NT2/D1 (cell line): ENCODE results near the gene XYLT1.

Experiments used
- DNase-seq: peaks from one replicate; pipeline ENCODE4 v3.0.0-alpha.2; 2011; ENCODE audit warnings: low read depth, low spot score
- H3K27me3 ChIP-seq: 2 replicates; pipeline ENCODE4 v1.6.0; 2011; ENCODE audit warnings: mild to moderate bottlenecking; ENCODE audit not compliant: insufficient read length, insufficient read depth
- H3K36me3 ChIP-seq: 2 replicates; pipeline ENCODE4 v1.6.1; 2011; ENCODE audit warnings: mild to moderate bottlenecking, low read length, mixed read lengths; ENCODE audit not compliant: insufficient read depth, insufficient read length
- H3K4me1 ChIP-seq: 2 replicates; pipeline ENCODE4 v1.5.1; 2011; ENCODE audit not compliant: insufficient read depth, insufficient read length
- H3K4me3 ChIP-seq: 2 replicates; pipeline ENCODE4 v1.5.1; 2011; ENCODE audit warnings: low read depth; ENCODE audit not compliant: insufficient read length
- H3K9ac ChIP-seq: 2 replicates; pipeline ENCODE4 v1.6.0; 2011; ENCODE audit warnings: low read depth; ENCODE audit not compliant: insufficient read length
- H3K9me3 ChIP-seq: 2 replicates; pipeline ENCODE4 v1.5.1; 2011; ENCODE audit warnings: mild to moderate bottlenecking, low read length; ENCODE audit not compliant: insufficient read depth
- SUZ12 ChIP-seq: IDR thresholded peaks from 2 replicates; pipeline ENCODE4 v1.6.1; 2011; ENCODE audit not compliant: insufficient read length, insufficient read depth; ENCODE audit errors: extremely low read depth
- YY1 ChIP-seq: IDR thresholded peaks from 2 replicates; pipeline ENCODE4 v1.6.1; 2011; ENCODE audit not compliant: insufficient read length, insufficient read depth
- ZNF274 ChIP-seq: IDR thresholded peaks from 2 replicates; pipeline ENCODE4 v1.6.1; 2011; ENCODE audit warnings: mild to moderate bottlenecking, low read depth, low read length

XYLT1 gene

GRCh38 chr16:17098685-17099084, 372.1 kb downstream of the XYLT1 start:
- no peak for DNase-seq
- TF ChIP-seq YY1: no peak
- no peak for TF ChIP-seq ZNF274
- no peak for TF ChIP-seq SUZ12
- H3K9me3 ChIP-seq: peaks cover 17% of the 10 kb centered on the region; the same call in 1 of the 2 replicates
- H3K27me3 ChIP-seq: no peaks in the 10 kb centered on the region
- H3K36me3 ChIP-seq: no peaks in the 10 kb centered on the region
- H3K4me3 ChIP-seq: no peak overlapping the region
- H3K4me1 ChIP-seq: no peaks in the 10 kb centered on the region
- H3K9ac ChIP-seq: no peak overlapping the region

- TF ChIP-seq YY1 (no peak), ZNF274 (no peak), SUZ12 (no peak)
- no peak for DNase-seq
- Histone ChIP-seq H3K4me1 (peaks cover 2% of the 10 kb centered on the region), H3K9ac (no peak overlapping the region), H3K27me3 (no peaks in the 10 kb centered on the region), H3K36me3 (no peaks in the 10 kb centered on the region), H3K4me3 (no peak overlapping the region), H3K9me3 (peaks cover 20% of the 10 kb centered on the region)
These were observed 386.6 kb downstream of the XYLT1 start for GRCh38 chr16:17084130-17084529.

GRCh38 chr16:17083628-17084027, 387.1 kb downstream of the XYLT1 start:
- H3K4me1 ChIP-seq: peaks cover 2% of the 10 kb centered on the region
- peak; percentile 97 for DNase-seq
- peaks cover 20% of the 10 kb centered on the region for H3K9me3 ChIP-seq
- no peak overlapping the region for H3K9ac ChIP-seq
- H3K4me3 ChIP-seq: no peak overlapping the region
- TF ChIP-seq ZNF274 (no peak), YY1 (no peak), SUZ12 (no peak)
- no peaks in the 10 kb centered on the region for H3K27me3 ChIP-seq
- no peaks in the 10 kb centered on the region for H3K36me3 ChIP-seq

DNA sequence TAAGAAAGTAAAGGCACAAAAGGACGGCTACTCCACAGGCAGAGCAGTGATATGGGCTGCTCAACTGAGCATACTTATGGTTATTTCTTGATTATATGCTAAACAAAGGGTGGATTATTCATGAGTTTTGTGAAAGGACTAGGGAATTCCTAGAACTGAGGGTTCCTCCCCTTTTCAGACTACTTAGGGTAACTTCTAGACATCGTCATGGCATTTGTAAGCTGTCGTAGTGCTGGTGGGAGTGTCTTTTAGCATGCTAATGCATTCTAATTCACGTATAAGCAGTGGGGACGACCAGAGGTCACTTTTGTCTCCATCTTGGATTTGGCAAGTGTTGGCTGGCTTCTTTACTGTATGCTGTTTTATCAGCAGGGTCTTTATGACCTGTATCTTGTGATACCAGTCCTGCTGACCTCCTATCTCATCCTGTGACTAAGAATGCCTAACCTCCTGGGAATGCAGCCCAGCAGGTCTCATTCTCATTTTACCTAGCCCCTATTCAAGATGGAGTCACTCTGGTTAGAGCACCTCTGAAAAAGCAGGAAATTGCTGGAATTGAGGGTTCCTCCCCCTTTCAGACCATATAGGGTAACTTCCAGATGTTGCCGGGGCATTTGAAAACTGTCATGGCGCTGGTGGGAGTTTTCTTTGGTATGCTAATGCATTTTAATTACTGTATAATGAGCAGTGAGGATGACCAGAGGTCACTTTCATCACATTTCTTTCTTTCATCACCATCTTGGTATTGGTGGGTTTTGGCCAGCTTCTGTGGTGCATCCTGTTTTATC, 388.5 kb downstream of the XYLT1 start:
- H3K4me1 ChIP-seq: peaks cover 2% of the 10 kb centered on the region
- H3K36me3 ChIP-seq: no peaks in the 10 kb centered on the region
- H3K9me3 ChIP-seq: peaks cover 20% of the 10 kb centered on the region
- no peak overlapping the region for H3K4me3 ChIP-seq
- no peaks in the 10 kb centered on the region for H3K27me3 ChIP-seq
- no peak for DNase-seq
- TF ChIP-seq ZNF274 (no peak), SUZ12 (no peak)
- no peak overlapping the region for H3K9ac ChIP-seq

GRCh38 chr16:17080105-17080504, 390.7 kb downstream of the XYLT1 start:
- Histone ChIP-seq H3K4me3 (no peak overlapping the region), H3K36me3 (no peaks in the 10 kb centered on the region), H3K27me3 (no peaks in the 10 kb centered on the region), H3K4me1 (peaks cover 2% of the 10 kb centered on the region), H3K9ac (no peak overlapping the region), H3K9me3 (peaks cover 20% of the 10 kb centered on the region)
- TF ChIP-seq YY1 (no peak), SUZ12 (no peak), ZNF274 (no peak)
- DNase-seq: no peak

- DNase-seq: no peak
- Histone ChIP-seq H3K4me1 (peaks cover 2% of the 10 kb centered on the region), H3K4me3 (no peak overlapping the region), H3K27me3 (no peaks in the 10 kb centered on the region), H3K36me3 (no peaks in the 10 kb centered on the region), H3K9ac (no peak overlapping the region), H3K9me3 (peaks cover 20% of the 10 kb centered on the region)
- TF ChIP-seq ZNF274 (no peak), SUZ12 (no peak), YY1 (no peak)
These were observed 391.7 kb downstream of the XYLT1 start for GRCh38 chr16:17078931-17079631.

GRCh38 chr16:17076818-17077498, 393.8 kb downstream of the XYLT1 start:
- no peak overlapping the region for H3K4me3 ChIP-seq
- no peaks in the 10 kb centered on the region for H3K4me1 ChIP-seq
- no peak overlapping the region for H3K9ac ChIP-seq
- H3K36me3 ChIP-seq: no peaks in the 10 kb centered on the region
- no peak for DNase-seq
- H3K9me3 ChIP-seq: peaks cover 14% of the 10 kb centered on the region
- H3K27me3 ChIP-seq: no peaks in the 10 kb centered on the region
- no peak for TF ChIP-seq SUZ12
- no peak for TF ChIP-seq YY1
- no peak for TF ChIP-seq ZNF274
